ENCODE measurements around the gene LDLRAD4.
A peak's percentile ranks its signal among the peaks of the same experiment; 100 is the strongest.

The LDLRAD4 gene

GRCh38 chr18:13527256-13527655 lies 308.7 kb downstream of the LDLRAD4 start:
- no peak for FAIRE-seq

- FAIRE-seq: no peak
These were observed 309.2 kb downstream of the LDLRAD4 start for GRCh38 chr18:13527730-13528129.

GRCh38 chr18:13528739-13529392 lies 310.3 kb downstream of the LDLRAD4 start:
- FAIRE-seq: no peak

- FAIRE-seq: peak; percentile 72
These were observed 311.7 kb downstream of the LDLRAD4 start for GRCh38 chr18:13530033-13530878.

- no peak for FAIRE-seq
These were observed 312.4 kb downstream of the LDLRAD4 start for GRCh38 chr18:13530879-13531387.

GRCh38 chr18:13531681-13532325 lies 313.2 kb downstream of the LDLRAD4 start:
- no peak for FAIRE-seq

GRCh38 chr18:13532406-13533075 lies 314.0 kb downstream of the LDLRAD4 start:
- no peak for FAIRE-seq

- no peak for FAIRE-seq
These were observed 316.1 kb downstream of the LDLRAD4 start for GRCh38 chr18:13534631-13535030.

GRCh38 chr18:13536578-13536977 lies 318.0 kb downstream of the LDLRAD4 start:
- no peak for FAIRE-seq

- no peak for FAIRE-seq
These were observed 318.6 kb downstream of the LDLRAD4 start for GRCh38 chr18:13537022-13537780.

- FAIRE-seq: no peak
These were observed 320.1 kb downstream of the LDLRAD4 start for GRCh38 chr18:13538630-13539029.

GRCh38 chr18:13539050-13539449 lies 320.5 kb downstream of the LDLRAD4 start:
- FAIRE-seq: peak; percentile 18

- peak; percentile 78 for FAIRE-seq
These were observed 321.4 kb downstream of the LDLRAD4 start for GRCh38 chr18:13539843-13540476.

GRCh38 chr18:13540477-13541182 lies 322.1 kb downstream of the LDLRAD4 start:
- FAIRE-seq: no peak

- no peak for FAIRE-seq
These were observed 323.3 kb downstream of the LDLRAD4 start for GRCh38 chr18:13541621-13542519.

- no peak for FAIRE-seq
These were observed 323.9 kb downstream of the LDLRAD4 start for GRCh38 chr18:13542520-13542847.

- FAIRE-seq: no peak
These were observed 324.6 kb downstream of the LDLRAD4 start for GRCh38 chr18:13543144-13543543.

GRCh38 chr18:13543811-13544732 lies 325.5 kb downstream of the LDLRAD4 start:
- no peak for FAIRE-seq

- no peak for FAIRE-seq
These were observed 326.4 kb downstream of the LDLRAD4 start for GRCh38 chr18:13544953-13545352.

Measured in endometrium (tissue), 2 donors.